ENCODE results near the gene SUCLA2. TPM values are rescaled to one million over a fixed set of nuclear protein-coding genes. Genes with fewer than 3 reads are reported as not detected.

The SUCLA2 gene
- total and polyA plus RNA-seq, 2 donors (not counting 3 experiments of a cell fraction or from before 2014, with no cell fraction given), result 13.6 to 37.0 TPM

GRCh38 chr13:47896111-47896510 is 105.0 kb downstream of the SUCLA2 start:
- Histone ChIP-seq H3K4me2 (ENCODE audit: insufficient read depth, low read length) (no peak overlapping the region), H3K79me2 (ENCODE audit: control insufficient read depth, insufficient read depth, low read length) (no peaks in the 10 kb centered on the region), H3K4me3 (replicated peaks in 1 of 3; ENCODE audit: insufficient read depth in 1 of 3, low read depth in 1 of 3, low read length in 3 of 3) (no peak overlapping the region), H3K9me3 (replicated peaks; ENCODE audit: control insufficient read depth, insufficient read depth, low read length) (no peaks in the 10 kb centered on the region), H3K27ac (ENCODE audit: insufficient read depth, low read depth, low read length) (no peak overlapping the region), H3K9me1 (replicated peaks; ENCODE audit: control insufficient read depth, extremely low read depth, insufficient read depth, low read length) (no peaks in the 10 kb centered on the region), H3K27me3 (ENCODE audit: control insufficient read depth in 2 of 2, insufficient read depth in 2 of 2, low read length in 2 of 2) (peaks cover 2 to 3% of the 10 kb centered on the region in 2 experiments), H3K9ac (replicated peaks; ENCODE audit: extremely low read depth, insufficient read depth, low read length) (no peak overlapping the region), H4K20me1 (replicated peaks; ENCODE audit: control insufficient read depth, extremely low read depth, insufficient read depth, low read length) (no peaks in the 10 kb centered on the region), H3K36me3 (ENCODE audit: control insufficient read depth in 2 of 2, extremely low read depth in 1 of 2, insufficient read depth in 2 of 2, low read length in 2 of 2) (no peaks in the 10 kb centered on the region), H3K4me1 (ENCODE audit: control insufficient read depth, extremely low read depth, insufficient read depth, low read length) (no peaks in the 10 kb centered on the region), H2AFZ (ENCODE audit: low read depth, low read length) (no peak overlapping the region)
- intact Hi-C loops (cut with micrococcal nuclease), result no loop called here
- no peak for FAIRE-seq
- POLR2A ChIA-PET, result no interaction called here
- dilution Hi-C loops (cut with MboI; ENCODE audit: extremely low pct_ligation_motif_present, low sequenced_read_pairs), result no loop called here
- CTCF ChIA-PET, result no interaction called here
- TF ChIP-seq GATA2 (IDR thresholded peaks at IDR 0.05; ENCODE audit: insufficient read depth, insufficient read length, low read depth, low read length) (no peak), POLR2A (IDR thresholded peaks at IDR 0.05; ENCODE audit: low read depth, low read length) (no peak), POLR2AphosphoS5 (IDR thresholded peaks at IDR 0.05; ENCODE audit: insufficient read depth, low read depth, low read length) (no peak), FOS (IDR thresholded peaks at IDR 0.05; ENCODE audit: borderline replicate concordance, insufficient read depth, low read length) (no peak), EZH2 (IDR thresholded peaks at IDR 0.05; ENCODE audit: borderline replicate concordance, low read depth, low read length, severe bottlenecking) (no peak), MYC (IDR thresholded peaks at IDR 0.05; ENCODE audit: low read depth, low read length) (no peak), JUN (IDR thresholded peaks at IDR 0.05; ENCODE audit: borderline replicate concordance, insufficient read depth, insufficient read length, low read depth) (no peak)
- TF ChIP-seq, protein P1, sequence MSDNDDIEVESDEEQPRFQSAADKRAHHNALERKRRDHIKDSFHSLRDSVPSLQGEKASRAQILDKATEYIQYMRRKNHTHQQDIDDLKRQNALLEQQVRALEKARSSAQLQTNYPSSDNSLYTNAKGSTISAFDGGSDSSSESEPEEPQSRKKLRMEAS (IDR thresholded peaks at IDR 0.05; ENCODE audit: insufficient read depth, insufficient read length), result no peak
- TF ChIP-seq, protein P2, sequence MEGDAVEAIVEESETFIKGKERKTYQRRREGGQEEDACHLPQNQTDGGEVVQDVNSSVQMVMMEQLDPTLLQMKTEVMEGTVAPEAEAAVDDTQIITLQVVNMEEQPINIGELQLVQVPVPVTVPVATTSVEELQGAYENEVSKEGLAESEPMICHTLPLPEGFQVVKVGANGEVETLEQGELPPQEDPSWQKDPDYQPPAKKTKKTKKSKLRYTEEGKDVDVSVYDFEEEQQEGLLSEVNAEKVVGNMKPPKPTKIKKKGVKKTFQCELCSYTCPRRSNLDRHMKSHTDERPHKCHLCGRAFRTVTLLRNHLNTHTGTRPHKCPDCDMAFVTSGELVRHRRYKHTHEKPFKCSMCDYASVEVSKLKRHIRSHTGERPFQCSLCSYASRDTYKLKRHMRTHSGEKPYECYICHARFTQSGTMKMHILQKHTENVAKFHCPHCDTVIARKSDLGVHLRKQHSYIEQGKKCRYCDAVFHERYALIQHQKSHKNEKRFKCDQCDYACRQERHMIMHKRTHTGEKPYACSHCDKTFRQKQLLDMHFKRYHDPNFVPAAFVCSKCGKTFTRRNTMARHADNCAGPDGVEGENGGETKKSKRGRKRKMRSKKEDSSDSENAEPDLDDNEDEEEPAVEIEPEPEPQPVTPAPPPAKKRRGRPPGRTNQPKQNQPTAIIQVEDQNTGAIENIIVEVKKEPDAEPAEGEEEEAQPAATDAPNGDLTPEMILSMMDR (IDR thresholded peaks at IDR 0.05; ENCODE audit: extremely low read depth in 1 of 2, insufficient read depth in 1 of 2, low read depth in 1 of 2, low read length in 2 of 2), result no peak
- DNase-seq (ENCODE audit: low read depth, low spot score), result no peak
- no TSS peak for BruUV-seq (replicated peaks)

All from endothelial cell of umbilical vein (primary cell).